Loucy (cell line): ENCODE measurements around the gene FGB.

Experiments
- H2AFZ ChIP-seq: fragments of 200-600 bp; sonication (generic); 2 replicates; pipeline ENCODE4 v1.6.0; 2016; ENCODE audit warnings: antibody characterized with exemption, mild to moderate bottlenecking, low read length, moderate library complexity
- H3F3A ChIP-seq: fragments of 200-600 bp; 2 replicates; pipeline ENCODE4 v1.6.0; 2016; ENCODE audit warnings: antibody characterized with exemption, low read depth, mild to moderate bottlenecking
- H3K27me3 ChIP-seq: fragments of 200-600 bp; sonication (generic); 2 replicates; pipeline ENCODE4 v1.6.1; 2014; ENCODE audit warnings: low read length, mild to moderate bottlenecking; ENCODE audit not compliant: insufficient read depth, poor library complexity, severe bottlenecking
- H3K36me3 ChIP-seq: fragments of 200-600 bp; sonication (generic); 2 replicates; pipeline ENCODE4 v1.6.1; 2016; ENCODE audit warnings: low read length; ENCODE audit not compliant: insufficient read depth
- H3K4me1 ChIP-seq: fragments of 200-600 bp; sonication (generic); 2 replicates; pipeline ENCODE4 v1.5.1; 2014; ENCODE audit warnings: low read length, mild to moderate bottlenecking; ENCODE audit not compliant: insufficient read depth, poor library complexity, severe bottlenecking
- H3K4me2 ChIP-seq: fragments of 200-600 bp; sonication (generic); 2 replicates; pipeline ENCODE4 v1.6.0; 2014; ENCODE audit warnings: antibody characterized with exemption, low read length, low read depth, mild to moderate bottlenecking; ENCODE audit not compliant: poor library complexity, severe bottlenecking
- H3K4me3 ChIP-seq: fragments of 200-600 bp; sonication (generic); 2 replicates; pipeline ENCODE4 v1.5.1; 2014; ENCODE audit warnings: low read length, mild to moderate bottlenecking, mixed read lengths; ENCODE audit not compliant: poor library complexity, severe bottlenecking
- H3K79me2 ChIP-seq: fragments of 200-600 bp; sonication (generic); 2 replicates; pipeline ENCODE4 v1.6.1; 2014; ENCODE audit warnings: low read length; ENCODE audit not compliant: insufficient read depth
- H3K9ac ChIP-seq: fragments of 200-600 bp; sonication (generic); 2 replicates; pipeline ENCODE4 v1.6.0; 2014; ENCODE audit warnings: mild to moderate bottlenecking, low read depth, low read length, moderate library complexity; ENCODE audit not compliant: poor library complexity, severe bottlenecking
- H3K9me2 ChIP-seq: fragments of 200-600 bp; sonication (generic); replicated peaks from 2 replicates; pipeline ENCODE4 v1.6.1; 2016; ENCODE audit warnings: low read depth, low read length, mixed read lengths
- H3K9me3 ChIP-seq: fragments of 200-600 bp; sonication (generic); 2 replicates; pipeline ENCODE4 v1.6.1; 2014; ENCODE audit warnings: mild to moderate bottlenecking, antibody characterized with exemption, low read length, low read depth; ENCODE audit not compliant: insufficient read depth
- H4K20me1 ChIP-seq: fragments of 200-600 bp; sonication (generic); 2 replicates; pipeline ENCODE4 v1.6.0; 2014; ENCODE audit warnings: antibody characterized with exemption, low read length, mild to moderate bottlenecking; ENCODE audit not compliant: insufficient read depth, poor library complexity, severe bottlenecking
- EZH2phosphoT487 ChIP-seq: fragments of 200-600 bp; IDR thresholded peaks from 2 replicates; pipeline ENCODE4 v1.6.1; 2018; ENCODE audit warnings: antibody characterized with exemption, mild to moderate bottlenecking, moderate library complexity, borderline replicate concordance
- TF ChIP-seq, protein P1 (sequence below): fragments of 200-600 bp; sonication (generic); conservative IDR thresholded peaks from 2 replicates; pipeline ENCODE4 v1.5.1; 2014; ENCODE audit warnings: mild to moderate bottlenecking, antibody characterized with exemption, low read length

The FGB gene

DNA sequence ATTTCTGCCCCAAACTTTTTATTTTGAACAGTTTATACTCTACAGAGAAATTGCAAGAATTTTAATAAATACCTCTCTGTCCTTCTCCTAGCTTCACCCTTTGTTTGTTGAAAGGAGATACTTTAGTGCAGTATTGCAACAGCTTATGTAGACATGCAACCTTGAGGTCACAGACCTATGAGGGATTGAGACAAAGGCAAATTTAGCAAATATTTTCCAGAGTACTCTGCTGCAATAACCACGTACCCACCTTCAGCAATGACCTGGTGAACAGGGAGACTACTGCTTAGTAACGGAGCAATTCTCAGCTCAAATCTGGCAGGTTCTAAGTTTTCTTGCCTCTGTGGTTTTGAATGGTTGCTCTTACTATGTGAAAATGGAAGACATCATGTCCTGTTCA is 14.5 kb downstream of the FGB start:
- Histone ChIP-seq H3K36me3 (no peaks in the 10 kb centered on the region), H3K9ac (no peak overlapping the region), H3K27me3 (no peaks in the 10 kb centered on the region), H3K4me1 (no peaks in the 10 kb centered on the region), H3K9me2 (no peaks in the 10 kb centered on the region), H3K9me3 (no peaks in the 10 kb centered on the region), H2AFZ (no peak overlapping the region), H3K79me2 (no peaks in the 10 kb centered on the region), H3F3A (no peaks in the 10 kb centered on the region), H4K20me1 (no peaks in the 10 kb centered on the region), H3K4me3 (no peak overlapping the region), H3K4me2 (no peak overlapping the region)
- TF ChIP-seq, protein P1, sequence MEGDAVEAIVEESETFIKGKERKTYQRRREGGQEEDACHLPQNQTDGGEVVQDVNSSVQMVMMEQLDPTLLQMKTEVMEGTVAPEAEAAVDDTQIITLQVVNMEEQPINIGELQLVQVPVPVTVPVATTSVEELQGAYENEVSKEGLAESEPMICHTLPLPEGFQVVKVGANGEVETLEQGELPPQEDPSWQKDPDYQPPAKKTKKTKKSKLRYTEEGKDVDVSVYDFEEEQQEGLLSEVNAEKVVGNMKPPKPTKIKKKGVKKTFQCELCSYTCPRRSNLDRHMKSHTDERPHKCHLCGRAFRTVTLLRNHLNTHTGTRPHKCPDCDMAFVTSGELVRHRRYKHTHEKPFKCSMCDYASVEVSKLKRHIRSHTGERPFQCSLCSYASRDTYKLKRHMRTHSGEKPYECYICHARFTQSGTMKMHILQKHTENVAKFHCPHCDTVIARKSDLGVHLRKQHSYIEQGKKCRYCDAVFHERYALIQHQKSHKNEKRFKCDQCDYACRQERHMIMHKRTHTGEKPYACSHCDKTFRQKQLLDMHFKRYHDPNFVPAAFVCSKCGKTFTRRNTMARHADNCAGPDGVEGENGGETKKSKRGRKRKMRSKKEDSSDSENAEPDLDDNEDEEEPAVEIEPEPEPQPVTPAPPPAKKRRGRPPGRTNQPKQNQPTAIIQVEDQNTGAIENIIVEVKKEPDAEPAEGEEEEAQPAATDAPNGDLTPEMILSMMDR: no peak
- TF ChIP-seq EZH2phosphoT487: no peak

GRCh38 chr4:154578919-154579318 is 16.1 kb downstream of the FGB start:
- no peaks in the 10 kb centered on the region for H3K27me3 ChIP-seq
- no peaks in the 10 kb centered on the region for H3K9me2 ChIP-seq
- H3F3A ChIP-seq: no peaks in the 10 kb centered on the region
- TF ChIP-seq, protein P1: no peak
- TF ChIP-seq EZH2phosphoT487: no peak
- no peaks in the 10 kb centered on the region for H3K4me1 ChIP-seq
- no peaks in the 10 kb centered on the region for H3K36me3 ChIP-seq
- H4K20me1 ChIP-seq: no peaks in the 10 kb centered on the region
- H3K4me3 ChIP-seq: no peak overlapping the region
- no peak overlapping the region for H2AFZ ChIP-seq
- no peaks in the 10 kb centered on the region for H3K79me2 ChIP-seq
- no peaks in the 10 kb centered on the region for H3K9me3 ChIP-seq
- H3K4me2 ChIP-seq: no peak overlapping the region
- no peak overlapping the region for H3K9ac ChIP-seq

DNA sequence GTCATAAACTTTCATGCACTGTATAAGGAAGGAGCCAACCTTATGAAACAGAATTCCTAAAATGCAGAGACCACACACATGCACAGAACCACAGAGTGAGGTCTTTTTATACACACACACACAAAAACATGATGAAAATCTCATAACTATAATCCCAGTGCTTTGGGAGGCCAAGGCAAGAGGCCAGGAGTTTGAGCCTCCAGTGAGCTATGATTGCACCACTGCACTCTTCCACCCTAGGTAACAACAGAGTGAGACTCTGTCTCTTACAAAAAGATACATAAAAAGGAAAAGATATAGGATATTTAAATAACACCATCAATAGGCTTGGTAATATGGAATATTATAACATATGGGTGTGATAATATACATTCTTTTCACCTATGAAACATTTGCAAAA is 17.1 kb downstream of the FGB start:
- Histone ChIP-seq H3K27me3 (no peaks in the 10 kb centered on the region), H3K36me3 (no peaks in the 10 kb centered on the region), H3K79me2 (no peaks in the 10 kb centered on the region), H3K9me2 (no peaks in the 10 kb centered on the region), H3K9me3 (no peaks in the 10 kb centered on the region), H4K20me1 (no peaks in the 10 kb centered on the region), H3K9ac (no peak overlapping the region), H2AFZ (no peak overlapping the region), H3F3A (no peaks in the 10 kb centered on the region), H3K4me1 (no peaks in the 10 kb centered on the region), H3K4me2 (no peak overlapping the region), H3K4me3 (no peak overlapping the region)
- no peak for TF ChIP-seq EZH2phosphoT487
- TF ChIP-seq, protein P1: no peak
